Type B pancreatic cell (in vitro differentiated cells): ENCODE measurements around the gene TXLNB. TPM values are rescaled to one million over a fixed set of nuclear protein-coding genes. Genes with fewer than 3 reads are reported as not detected.

Source experiments
- DNase-seq: peaks from one replicate; pipeline ENCODE4 v3.0.0; 2021; ENCODE audit warnings: mixed read lengths; ENCODE audit not compliant: unreplicated experiment; ENCODE audit errors: extremely low spot score
- H3K27ac Mint-ChIP-seq: 2 replicates; pipeline ENCODE4 v1.8.0; 2021; ENCODE audit warnings: mild to moderate bottlenecking, mixed read lengths
- H3K27me3 Mint-ChIP-seq: 2 replicates; pipeline ENCODE4 v1.8.0; 2021; ENCODE audit warnings: mixed read lengths
- H3K36me3 Mint-ChIP-seq: 2 replicates; pipeline ENCODE4 v1.8.0; 2021; ENCODE audit warnings: mixed read lengths
- H3K4me1 Mint-ChIP-seq: one replicate; pipeline ENCODE4 v1.8.0; 2021; ENCODE audit warnings: mixed read lengths; ENCODE audit not compliant: unreplicated experiment
- H3K4me3 Mint-ChIP-seq: 2 replicates; pipeline ENCODE4 v1.8.0; 2021; ENCODE audit warnings: mild to moderate bottlenecking, mixed read lengths
- H3K9me3 Mint-ChIP-seq: 2 replicates; pipeline ENCODE4 v1.8.0; 2021; ENCODE audit warnings: mixed read lengths
- total RNA-seq: library from RNA; stranded (reverse); gene quantifications from 2 replicates; pipeline ENCODE4 v1.2.1, GENCODE V29; 2021; ENCODE audit warnings: low replicate concordance
- TF ChIP-seq, protein P1 (sequence below): fragments of 200-600 bp; sonication (generic); conservative IDR thresholded peaks from 2 replicates; pipeline ENCODE4 v1.5.0; 2021; ENCODE audit warnings: antibody characterized with exemption, mild to moderate bottlenecking

Gene TXLNB
- total RNA-seq, 1 donor from 2014 or later, result 0.22 TPM

DNA sequence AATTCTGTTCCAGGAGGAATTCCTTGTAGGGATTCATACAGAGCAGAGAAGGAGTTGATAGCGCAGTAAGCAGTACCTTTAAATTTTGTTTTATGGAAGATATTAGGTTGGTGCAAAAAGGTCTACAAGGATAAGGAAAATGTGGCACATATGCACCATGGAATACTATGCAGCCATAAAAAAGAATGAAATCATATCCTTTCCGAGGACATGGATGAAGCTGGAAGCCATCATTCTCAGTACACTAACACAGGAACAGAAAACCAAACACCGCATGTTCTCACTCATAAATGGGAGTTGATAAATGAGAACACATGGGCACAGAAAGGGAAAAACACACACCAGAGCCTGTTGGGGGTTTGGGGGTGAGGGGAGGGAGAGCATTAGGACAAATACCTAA is 37.4 kb upstream of the TXLNB start:
- no peaks in the 10 kb centered on the region for H3K36me3 Mint-ChIP-seq
- no peaks in the 10 kb centered on the region for H3K27me3 Mint-ChIP-seq
- no peak overlapping the region for H3K27ac Mint-ChIP-seq
- H3K4me1 Mint-ChIP-seq, result peaks cover 12% of the 10 kb centered on the region
- no peak overlapping the region for H3K4me3 Mint-ChIP-seq
- DNase-seq, result no peak
- TF ChIP-seq, protein P1, sequence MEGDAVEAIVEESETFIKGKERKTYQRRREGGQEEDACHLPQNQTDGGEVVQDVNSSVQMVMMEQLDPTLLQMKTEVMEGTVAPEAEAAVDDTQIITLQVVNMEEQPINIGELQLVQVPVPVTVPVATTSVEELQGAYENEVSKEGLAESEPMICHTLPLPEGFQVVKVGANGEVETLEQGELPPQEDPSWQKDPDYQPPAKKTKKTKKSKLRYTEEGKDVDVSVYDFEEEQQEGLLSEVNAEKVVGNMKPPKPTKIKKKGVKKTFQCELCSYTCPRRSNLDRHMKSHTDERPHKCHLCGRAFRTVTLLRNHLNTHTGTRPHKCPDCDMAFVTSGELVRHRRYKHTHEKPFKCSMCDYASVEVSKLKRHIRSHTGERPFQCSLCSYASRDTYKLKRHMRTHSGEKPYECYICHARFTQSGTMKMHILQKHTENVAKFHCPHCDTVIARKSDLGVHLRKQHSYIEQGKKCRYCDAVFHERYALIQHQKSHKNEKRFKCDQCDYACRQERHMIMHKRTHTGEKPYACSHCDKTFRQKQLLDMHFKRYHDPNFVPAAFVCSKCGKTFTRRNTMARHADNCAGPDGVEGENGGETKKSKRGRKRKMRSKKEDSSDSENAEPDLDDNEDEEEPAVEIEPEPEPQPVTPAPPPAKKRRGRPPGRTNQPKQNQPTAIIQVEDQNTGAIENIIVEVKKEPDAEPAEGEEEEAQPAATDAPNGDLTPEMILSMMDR, result no peak
- H3K9me3 Mint-ChIP-seq, result no peaks in the 10 kb centered on the region

DNA sequence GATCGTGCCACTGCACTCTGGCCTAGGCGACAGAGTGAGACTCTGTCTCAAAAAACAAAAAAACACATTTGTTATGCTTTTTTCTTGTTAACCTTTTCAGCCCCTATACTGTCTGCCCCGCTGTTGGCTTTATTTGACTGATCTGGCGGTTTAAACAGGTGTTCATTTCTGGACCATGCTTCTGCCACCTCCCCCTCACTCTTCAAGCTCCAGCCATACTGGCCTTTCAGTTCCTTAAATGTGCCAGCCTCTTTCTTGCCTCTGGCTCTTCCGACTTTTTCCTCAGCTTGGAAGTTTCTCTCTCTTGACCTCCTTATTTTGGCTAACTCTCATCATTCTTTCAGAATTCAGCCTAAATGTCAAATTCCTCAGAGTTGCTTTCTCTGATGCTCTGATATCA is 35.2 kb upstream of the TXLNB start:
- DNase-seq, result no peak
- no peak overlapping the region for H3K27ac Mint-ChIP-seq
- peaks cover 18% of the 10 kb centered on the region for H3K4me1 Mint-ChIP-seq
- H3K36me3 Mint-ChIP-seq, result no peaks in the 10 kb centered on the region
- no peaks in the 10 kb centered on the region for H3K27me3 Mint-ChIP-seq
- no peaks in the 10 kb centered on the region for H3K9me3 Mint-ChIP-seq
- TF ChIP-seq, protein P1, result no peak
- H3K4me3 Mint-ChIP-seq, result no peak overlapping the region

DNA sequence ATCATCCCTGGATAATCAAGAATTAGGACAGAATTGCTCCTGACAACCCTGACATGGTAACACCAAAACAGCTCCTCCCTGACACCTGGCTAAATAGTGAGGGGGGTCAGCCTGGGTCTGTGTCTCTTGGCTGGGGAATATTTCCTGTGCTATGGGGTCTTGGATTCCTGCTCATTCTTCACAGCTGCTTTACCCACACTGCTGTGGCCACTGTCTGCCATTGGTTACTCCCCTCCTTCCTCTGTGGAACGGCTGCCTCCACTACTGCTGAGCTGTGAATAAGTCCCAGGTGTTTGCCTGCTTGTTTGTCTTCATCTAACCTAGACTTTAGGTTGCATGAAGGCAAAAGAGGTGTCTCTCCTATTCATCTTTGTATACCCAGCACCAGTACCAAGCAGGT is 33.9 kb upstream of the TXLNB start:
- no peaks in the 10 kb centered on the region for H3K9me3 Mint-ChIP-seq

DNA sequence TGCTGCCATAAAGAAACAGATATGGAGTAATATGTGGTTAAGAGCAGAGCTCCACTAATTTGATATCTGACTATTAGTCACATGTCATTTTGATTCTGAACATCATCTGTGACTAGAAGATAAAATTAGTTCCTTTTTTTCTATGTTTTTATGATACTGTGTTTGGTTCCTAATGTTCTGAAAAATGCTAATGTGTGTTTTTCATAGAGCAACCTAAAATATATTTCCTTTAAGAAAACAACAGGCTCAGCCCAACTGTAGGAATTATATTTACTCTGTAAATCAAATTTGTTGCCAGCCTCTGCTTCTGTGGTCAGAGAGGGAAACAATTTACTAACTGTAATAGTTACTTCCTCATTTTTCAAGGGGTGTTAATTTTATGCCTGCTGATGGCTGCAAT is 33.3 kb upstream of the TXLNB start:
- H3K4me3 Mint-ChIP-seq, result no peak overlapping the region

More for the DNA sequence above, 33.9 kb upstream of the TXLNB start:
- no peak for DNase-seq
- Mint-ChIP-seq H3K27me3 (no peaks in the 10 kb centered on the region), H3K4me3 (no peak overlapping the region), H3K27ac (no peak overlapping the region), H3K4me1 (peaks cover 18% of the 10 kb centered on the region), H3K36me3 (no peaks in the 10 kb centered on the region)
- TF ChIP-seq, protein P1, result no peak

DNA sequence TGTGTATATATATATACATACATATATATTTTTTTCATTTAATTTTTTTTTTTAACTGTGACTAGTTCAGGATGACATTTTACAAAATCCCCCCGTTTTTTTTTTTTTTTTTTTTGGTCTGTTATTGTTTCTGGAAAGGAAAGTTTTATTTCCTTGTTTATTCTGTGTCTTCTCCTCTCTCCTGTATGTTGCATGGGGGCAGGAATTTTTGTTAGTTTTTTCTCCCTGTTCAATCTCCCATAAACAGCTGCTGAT is 32.4 kb upstream of the TXLNB start:
- TF ChIP-seq, protein P1, result no peak
- no peaks in the 10 kb centered on the region for H3K9me3 Mint-ChIP-seq
- no peak overlapping the region for H3K27ac Mint-ChIP-seq
- no peaks in the 10 kb centered on the region for H3K27me3 Mint-ChIP-seq
- no peak for DNase-seq
- H3K4me1 Mint-ChIP-seq, result peaks cover 18% of the 10 kb centered on the region
- no peak overlapping the region for H3K4me3 Mint-ChIP-seq
- no peaks in the 10 kb centered on the region for H3K36me3 Mint-ChIP-seq

More for the DNA sequence above, 33.3 kb upstream of the TXLNB start:
- Mint-ChIP-seq H3K4me1 (peaks cover 18% of the 10 kb centered on the region), H3K36me3 (no peaks in the 10 kb centered on the region), H3K27ac (no peak overlapping the region), H3K27me3 (no peaks in the 10 kb centered on the region), H3K9me3 (no peaks in the 10 kb centered on the region)
- TF ChIP-seq, protein P1, result no peak
- no peak for DNase-seq
